GM23248 (cell line): ENCODE data around the gene POLD1. TPM values are rescaled to one million over a fixed set of nuclear protein-coding genes. Genes with fewer than 3 reads are reported as not detected.

Experiments used
- DNase-seq: peaks from one replicate; pipeline ENCODE4 v3.0.0-alpha.2; 2015
- H2AFZ ChIP-seq: fragments of 200-600 bp; sonication (generic); 2 replicates; pipeline ENCODE4 v1.6.1; 2016; ENCODE audit warnings: antibody characterized with exemption
- H3F3A ChIP-seq: fragments of 200-600 bp; sonication (generic); 2 replicates; pipeline ENCODE4 v1.6.1; 2016; ENCODE audit warnings: mild to moderate bottlenecking, antibody characterized with exemption, mixed run types; ENCODE audit not compliant: insufficient read depth
- H3K27ac ChIP-seq: fragments of 200-600 bp; sonication (generic); 2 replicates; pipeline ENCODE4 v1.5.1; 2016; ENCODE audit warnings: mild to moderate bottlenecking
- H3K27me3 ChIP-seq: fragments of 200-600 bp; sonication (generic); replicated peaks from 2 replicates; pipeline ENCODE4 v1.6.1; 2016; ENCODE audit warnings: mild to moderate bottlenecking; ENCODE audit not compliant: insufficient read depth
- H3K36me3 ChIP-seq: fragments of 200-600 bp; sonication (generic); 2 replicates; pipeline ENCODE4 v1.6.1; 2016; ENCODE audit warnings: low read depth, mild to moderate bottlenecking
- H3K4me1 ChIP-seq: fragments of 200-600 bp; sonication (generic); 2 replicates; pipeline ENCODE4 v1.6.1; 2016; ENCODE audit warnings: mild to moderate bottlenecking; ENCODE audit not compliant: insufficient read depth
- H3K4me2 ChIP-seq: fragments of 200-600 bp; sonication (generic); one replicate; pipeline ENCODE4 v1.6.1; 2016; ENCODE audit warnings: mild to moderate bottlenecking; ENCODE audit not compliant: unreplicated experiment
- H3K4me3 ChIP-seq: fragments of 200-600 bp; sonication (generic); 2 replicates; pipeline ENCODE4 v1.5.1; 2016; ENCODE audit warnings: mild to moderate bottlenecking
- H3K79me2 ChIP-seq: fragments of 200-600 bp; sonication (generic); 2 replicates; pipeline ENCODE4 v1.6.1; 2016; ENCODE audit warnings: mild to moderate bottlenecking; ENCODE audit not compliant: insufficient read depth
- H3K9ac ChIP-seq: fragments of 200-600 bp; sonication (generic); 2 replicates; pipeline ENCODE4 v1.6.1; 2016; ENCODE audit warnings: mild to moderate bottlenecking
- H3K9me2 ChIP-seq: fragments of 200-600 bp; sonication (generic); 2 replicates; pipeline ENCODE4 v1.6.1; 2016; ENCODE audit warnings: mixed run types, mild to moderate bottlenecking, moderate library complexity; ENCODE audit not compliant: insufficient read depth
- H3K9me3 ChIP-seq: fragments of 200-600 bp; sonication (generic); one replicate; pipeline ENCODE4 v1.6.1; 2017; ENCODE audit warnings: low read depth
- H4K20me1 ChIP-seq: fragments of 200-600 bp; sonication (generic); 2 replicates; pipeline ENCODE4 v1.6.0; 2016; ENCODE audit not compliant: insufficient read depth
- EZH2 ChIP-seq: fragments of 200-600 bp; sonication (generic); IDR thresholded peaks from 2 replicates; pipeline ENCODE4 v1.6.1; 2018; ENCODE audit warnings: antibody characterized with exemption, mild to moderate bottlenecking; ENCODE audit not compliant: insufficient read depth, poor library complexity, severe bottlenecking
- EZH2phosphoT487 ChIP-seq: fragments of 200-600 bp; sonication (generic); IDR thresholded peaks from 2 replicates; pipeline ENCODE4 v1.6.1; 2018; ENCODE audit warnings: antibody characterized with exemption, moderate library complexity, mild to moderate bottlenecking, low read depth; ENCODE audit not compliant: insufficient read depth
- WGBS, 2 experiments: methylation state at CpG; one replicate each; pipeline ENCODE4 v1.1.6; 2015 to 2017; ENCODE audit warnings: low lambda C conversion rate in 2 of 2, low coverage in 1 of 2; ENCODE audit errors: missing lambda C conversion rate in 2 of 2; 5-methylcytosine and 5-hydroxymethylcytosine counted together
- in situ Hi-C: fragments of 300-500 bp; cut with MboI; formaldehyde crosslinking; loops from 2 replicates; pipeline ENCODE4 v1.15.0; 2020
- polyA plus RNA-seq: library from polyadenylated mRNA; unstranded; fragments of >200 nt; fragmentation: Nextera tagmentation; extraction: Ambion mirVana; gene quantifications from 2 replicates; pipeline ENCODE4 v1.2.1, GENCODE V29; 2016
- total RNA-seq: library from RNA; depleted of rRNA; stranded (reverse); fragments of >200 nt; shearing (Covaris generic); gene quantifications from 2 replicates; pipeline ENCODE4 v1.2.3, GENCODE V29; 2014

POLD1 gene
- total and polyA plus RNA-seq, 2 experiments from 2014 or later = 12.6 to 18.3 TPM

DNA sequence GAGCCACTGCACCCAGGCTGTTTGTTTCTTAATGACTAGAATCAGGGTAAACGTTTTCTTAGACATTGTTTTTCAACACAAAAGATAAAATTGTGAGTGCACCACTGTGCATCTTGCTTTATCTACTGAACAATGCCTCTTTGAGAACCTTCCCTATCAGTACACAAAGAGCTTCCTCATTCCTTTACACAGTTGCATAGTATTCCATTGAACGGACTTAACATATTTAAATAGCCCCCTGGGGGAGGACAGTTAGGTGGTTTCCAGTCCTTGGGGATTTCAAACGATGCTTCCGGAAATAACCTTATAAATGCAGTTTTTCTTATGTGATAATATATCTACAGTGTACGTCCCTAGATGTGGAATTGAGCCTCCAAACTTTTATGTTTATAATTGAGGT, 8.6 kb downstream of the POLD1 start:
- Histone ChIP-seq H3F3A (no peaks in the 10 kb centered on the region), H3K9me2 (no peaks in the 10 kb centered on the region), H4K20me1 (no peaks in the 10 kb centered on the region), H3K27ac (no peak overlapping the region), H3K36me3 (no peaks in the 10 kb centered on the region), H3K9ac (no peak overlapping the region), H3K27me3 (no peaks in the 10 kb centered on the region), H3K4me1 (no peaks in the 10 kb centered on the region), H3K79me2 (peaks cover 20% of the 10 kb centered on the region), H3K4me2 (no peak overlapping the region), H3K4me3 (no peak overlapping the region), H2AFZ (no peak overlapping the region), H3K9me3 (no peaks in the 10 kb centered on the region)
- 95% methylated on average over 5 of the region's 5 CpGs for WGBS, 2 experiments
- in situ Hi-C loops = no loop called here
- DNase-seq = no peak
- no peak for TF ChIP-seq EZH2phosphoT487
- TF ChIP-seq EZH2 = no peak

- 93 to 96% methylated on average over 4 of the region's 4 CpGs for WGBS, 2 experiments
- Histone ChIP-seq H2AFZ (no peak overlapping the region), H3K27ac (no peak overlapping the region), H3K27me3 (no peaks in the 10 kb centered on the region), H3K36me3 (no peaks in the 10 kb centered on the region), H4K20me1 (no peaks in the 10 kb centered on the region), H3K4me1 (no peaks in the 10 kb centered on the region), H3F3A (no peaks in the 10 kb centered on the region), H3K9ac (no peak overlapping the region), H3K79me2 (peaks cover 16% of the 10 kb centered on the region), H3K4me2 (no peak overlapping the region), H3K9me3 (no peaks in the 10 kb centered on the region), H3K9me2 (no peaks in the 10 kb centered on the region), H3K4me3 (no peak overlapping the region)
- no peak for DNase-seq
- TF ChIP-seq EZH2phosphoT487 = no peak
- TF ChIP-seq EZH2 = no peak
- in situ Hi-C loops = no loop called here
Measured at GRCh38 chr19:50393589-50393988, 9.4 kb downstream of the POLD1 start.

DNA sequence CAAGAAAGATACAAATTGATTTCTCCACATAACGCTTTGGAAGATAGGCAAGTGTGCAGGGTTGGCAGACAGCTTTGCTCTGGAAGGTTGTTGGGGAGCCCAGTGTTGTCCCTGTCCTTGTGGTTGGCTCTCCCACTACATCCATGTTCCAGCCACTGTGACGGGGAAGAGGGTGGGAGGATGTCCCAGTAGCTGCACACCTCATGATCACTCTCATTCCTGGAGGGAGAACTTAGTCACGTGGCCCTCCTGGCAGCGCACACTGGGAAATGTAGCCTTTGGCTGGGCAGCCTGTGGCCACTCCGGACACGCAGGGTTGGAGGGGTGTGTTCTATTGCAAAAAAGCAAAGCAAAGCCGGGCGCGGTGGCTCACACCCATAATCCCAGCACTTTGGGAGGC, 9.9 kb downstream of the POLD1 start:
- in situ Hi-C loops = no loop called here
- H2AFZ ChIP-seq = no peak overlapping the region
- no peak overlapping the region for H3K9ac ChIP-seq
- H3K4me3 ChIP-seq = no peak overlapping the region
- no peaks in the 10 kb centered on the region for H4K20me1 ChIP-seq
- no peak overlapping the region for H3K4me2 ChIP-seq
- TF ChIP-seq EZH2 (no peak), EZH2phosphoT487 (no peak)
- H3K36me3 ChIP-seq = no peaks in the 10 kb centered on the region
- no peak for DNase-seq
- no peak overlapping the region for H3K27ac ChIP-seq
- WGBS, 2 experiments = 97 to 99% methylated on average over 9 of the region's 9 CpGs
- H3K9me3 ChIP-seq = no peaks in the 10 kb centered on the region
- no peaks in the 10 kb centered on the region for H3F3A ChIP-seq
- H3K4me1 ChIP-seq = no peaks in the 10 kb centered on the region
- H3K79me2 ChIP-seq = peaks cover 13% of the 10 kb centered on the region
- no peaks in the 10 kb centered on the region for H3K27me3 ChIP-seq
- no peaks in the 10 kb centered on the region for H3K9me2 ChIP-seq

DNA sequence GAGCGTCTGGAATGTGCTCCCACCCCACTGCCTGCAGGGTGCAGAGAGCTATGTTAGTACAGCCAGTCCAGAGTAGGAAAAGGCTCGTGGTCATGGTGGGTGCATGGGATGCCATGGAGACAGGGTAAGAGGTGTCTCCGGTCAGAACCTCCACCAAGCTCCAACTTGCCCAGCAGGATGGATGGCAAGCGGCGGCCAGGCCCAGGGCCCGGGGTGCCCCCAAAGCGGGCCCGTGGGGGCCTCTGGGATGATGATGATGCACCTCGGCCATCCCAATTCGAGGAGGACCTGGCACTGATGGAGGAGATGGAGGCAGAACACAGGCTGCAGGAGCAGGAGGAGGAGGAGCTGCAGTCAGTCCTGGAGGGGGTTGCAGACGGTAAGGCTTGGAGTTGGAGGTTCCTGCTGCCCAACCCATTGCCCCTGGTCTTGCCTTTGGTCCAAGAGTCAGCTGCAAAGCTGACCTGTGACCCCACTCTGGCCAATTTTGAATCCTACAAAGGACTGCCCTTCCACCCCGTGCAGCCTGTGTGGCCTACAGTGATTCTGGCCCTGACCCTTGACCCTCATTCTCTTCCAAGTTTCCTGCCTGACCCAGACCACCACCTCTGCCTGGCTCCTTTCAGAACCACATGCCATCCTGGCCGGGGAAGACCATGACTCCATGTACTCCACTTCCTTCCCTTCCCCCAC, 14.7 kb downstream of the POLD1 start:
- Histone ChIP-seq H3K4me2 (no peak overlapping the region), H3K4me1 (no peaks in the 10 kb centered on the region), H3F3A (no peaks in the 10 kb centered on the region), H3K9ac (no peak overlapping the region), H3K9me2 (no peaks in the 10 kb centered on the region), H3K9me3 (no peaks in the 10 kb centered on the region), H3K36me3 (no peaks in the 10 kb centered on the region), H3K79me2 (no peaks in the 10 kb centered on the region), H3K27me3 (no peaks in the 10 kb centered on the region), H2AFZ (no peak overlapping the region), H4K20me1 (no peaks in the 10 kb centered on the region), H3K4me3 (no peak overlapping the region), H3K27ac (no peak overlapping the region)
- DNase-seq = no peak
- WGBS, 2 experiments = 88 to 89% methylated on average over 12 to 13 of the region's 13 CpGs
- TF ChIP-seq EZH2phosphoT487 (no peak), EZH2 (no peak)
- in situ Hi-C loops = no loop called here
